ENCODE results near the gene NLRP11. TPM values are rescaled to one million over a fixed set of nuclear protein-coding genes. Genes with fewer than 3 reads are reported as not detected.

NLRP11 gene
- total RNA-seq, 1 experiment from 2014 or later: not detected

DNA sequence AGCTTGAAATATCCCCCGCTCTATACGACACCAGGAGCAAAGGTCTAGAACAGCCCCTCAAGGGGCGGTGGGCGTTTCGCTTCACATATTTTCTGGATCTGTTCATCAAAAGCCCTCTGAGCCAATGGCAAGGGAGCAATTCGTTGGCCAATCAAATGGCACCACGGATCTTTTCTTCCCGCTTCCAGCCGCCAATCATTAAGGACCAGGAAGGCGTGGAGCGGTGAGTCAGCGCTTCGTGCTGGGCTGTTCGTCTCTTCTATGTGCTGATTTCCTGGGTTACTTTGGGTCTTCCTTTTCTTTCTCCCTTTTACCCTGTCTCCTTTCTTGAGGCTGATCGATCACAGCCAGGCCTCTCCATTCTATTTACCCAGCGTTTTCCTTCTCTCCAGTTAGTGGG is 4.5 kb upstream of the NLRP11 start, which contains the start of gene NLRP4:
Gene NLRP4, plus strand, starts transcription at position 201 of the 400 bp plus-strand sequence. CDS start 15,541 bp downstream, outside the sequence.
- Mint-ChIP-seq H3K4me1 (no peaks in the 10 kb centered on the region), H3K27me3 (ENCODE audit: low read depth) (0 out of 2 replicates have a peak, but pooled peaks cover 6% of the 10 kb centered on the region), H3K4me3 (no peak within 1 kb of the TSS), H3K27ac (no peak within 1 kb of the TSS), H3K9me3 (peaks cover 87 to 93% of the 10 kb centered on the region in 2 experiments), H3K36me3 (ENCODE audit: insufficient read depth in 1 of 3, low read depth in 3 of 3) (peaks cover 0 to 31% (median 14%) of the 10 kb centered on the region in 3 experiments; a peak in 5 of 7 replicates)
- H2AK5ac ChIP-seq (ENCODE audit: insufficient read length, low read length): no peak within 1 kb of the TSS
- no peak within 1 kb of the TSS for H3K18ac ChIP-seq (ENCODE audit: insufficient read length, low read depth, low read length)
- no peaks in the 10 kb centered on the region for H3K27me3 ChIP-seq (ENCODE audit: insufficient read depth, low read length)
- H2AFZ ChIP-seq (ENCODE audit: low read length): no peak within 1 kb of the TSS
- no peak for DNase-seq
- no peaks in the 10 kb centered on the region for H3K79me2 ChIP-seq (ENCODE audit: insufficient read depth, low read length)
- H2BK20ac ChIP-seq (ENCODE audit: low read depth, low read length, poor library complexity, severe bottlenecking): no peak within 1 kb of the TSS
- no peak within 1 kb of the TSS for H2BK5ac ChIP-seq (ENCODE audit: insufficient read length, low read length)
- no peak within 1 kb of the TSS for H4K91ac ChIP-seq (ENCODE audit: insufficient read length, low read depth, low read length)
- H3K79me1 ChIP-seq (ENCODE audit: insufficient read depth, low read depth, low read length, poor library complexity, severe bottlenecking): no peaks in the 10 kb centered on the region
- TF ChIP-seq, protein P1, sequence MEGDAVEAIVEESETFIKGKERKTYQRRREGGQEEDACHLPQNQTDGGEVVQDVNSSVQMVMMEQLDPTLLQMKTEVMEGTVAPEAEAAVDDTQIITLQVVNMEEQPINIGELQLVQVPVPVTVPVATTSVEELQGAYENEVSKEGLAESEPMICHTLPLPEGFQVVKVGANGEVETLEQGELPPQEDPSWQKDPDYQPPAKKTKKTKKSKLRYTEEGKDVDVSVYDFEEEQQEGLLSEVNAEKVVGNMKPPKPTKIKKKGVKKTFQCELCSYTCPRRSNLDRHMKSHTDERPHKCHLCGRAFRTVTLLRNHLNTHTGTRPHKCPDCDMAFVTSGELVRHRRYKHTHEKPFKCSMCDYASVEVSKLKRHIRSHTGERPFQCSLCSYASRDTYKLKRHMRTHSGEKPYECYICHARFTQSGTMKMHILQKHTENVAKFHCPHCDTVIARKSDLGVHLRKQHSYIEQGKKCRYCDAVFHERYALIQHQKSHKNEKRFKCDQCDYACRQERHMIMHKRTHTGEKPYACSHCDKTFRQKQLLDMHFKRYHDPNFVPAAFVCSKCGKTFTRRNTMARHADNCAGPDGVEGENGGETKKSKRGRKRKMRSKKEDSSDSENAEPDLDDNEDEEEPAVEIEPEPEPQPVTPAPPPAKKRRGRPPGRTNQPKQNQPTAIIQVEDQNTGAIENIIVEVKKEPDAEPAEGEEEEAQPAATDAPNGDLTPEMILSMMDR (conservative IDR thresholded peaks at IDR 0.05): no peak
- H3K4me1 ChIP-seq (ENCODE audit: insufficient read depth, low read length): no peaks in the 10 kb centered on the region
- H2BK12ac ChIP-seq (ENCODE audit: insufficient read length, low read depth, low read length): no peak within 1 kb of the TSS
- no peak within 1 kb of the TSS for H3K23ac ChIP-seq (ENCODE audit: insufficient read length, low read depth, low read length)
- H3K23me2 ChIP-seq (ENCODE audit: insufficient read length, low read depth, low read length, poor library complexity, severe bottlenecking): no peaks in the 10 kb centered on the region
- no peak within 1 kb of the TSS for H3K4ac ChIP-seq (ENCODE audit: low read depth, low read length)
- no peak within 1 kb of the TSS for H2BK15ac ChIP-seq (ENCODE audit: low read depth, low read length)
- H3K14ac ChIP-seq (ENCODE audit: insufficient read depth, low read length): no peak within 1 kb of the TSS
- H3K56ac ChIP-seq (ENCODE audit: insufficient read length, low read depth, low read length): no peak within 1 kb of the TSS
- no peaks in the 10 kb centered on the region for H4K20me1 ChIP-seq (ENCODE audit: control insufficient read depth, insufficient read depth, insufficient read length)
- no peak within 1 kb of the TSS for H3K27ac ChIP-seq (ENCODE audit: insufficient read length, low read depth, low read length)
- no peak within 1 kb of the TSS for H2BK120ac ChIP-seq (ENCODE audit: low read depth, low read length, poor library complexity, severe bottlenecking)
- H4K5ac ChIP-seq (ENCODE audit: insufficient read length, low read depth, low read length): no peak within 1 kb of the TSS
- no CpG with 5 or more reads among the region's 16 CpGs for WGBS (ENCODE audit: extremely low coverage, insufficient read length, low lambda C conversion rate)
- H3T11ph ChIP-seq (ENCODE audit: low read length): no peak within 1 kb of the TSS
- H3K4me2 ChIP-seq (ENCODE audit: insufficient read depth, insufficient read length, low read length): no peak within 1 kb of the TSS
- no peak within 1 kb of the TSS for H3K9ac ChIP-seq (ENCODE audit: extremely low read depth, insufficient read length, low read length)
- no peak within 1 kb of the TSS for H4K8ac ChIP-seq (replicated peaks; ENCODE audit: insufficient read length, low read depth, low read length)
- H3K9me3 ChIP-seq (ENCODE audit: control insufficient read depth, low read depth, low read length): peaks cover 68% of the 10 kb centered on the region

All from H9 (cell line).